CD4-positive, alpha-beta T cell treated with Interleukin-10 for 1 hour (primary cell): ENCODE results near the gene RNU11.
"Not testable (repeated sequence)": the region's sequence is repeated elsewhere in the genome, so short reads cannot be mapped to it uniquely, and the experiment has no call there.

Experiments
- DNase-seq: peaks from one replicate; pipeline ENCODE4 v3.0.0-alpha.2; 2020

Gene RNU11

GRCh38 chr1:28666806-28667205 is 18.4 kb downstream of the RNU11 start:
- no peak for DNase-seq

- DNase-seq, result peak; percentile 88
These were observed 20.0 kb downstream of the RNU11 start, which contains the start of gene GMEB1 for GRCh38 chr1:28668191-28668955. Gene GMEB1, plus strand, starts transcription at chr1:28668784. Its CDS starts 14,829 bp downstream, at chr1:28683613.

GRCh38 chr1:28668956-28669723 is 20.7 kb downstream of the RNU11 start:
- peak; percentile 33 for DNase-seq

- DNase-seq, result no peak
These were observed 22.9 kb downstream of the RNU11 start for GRCh38 chr1:28671254-28671780.

GRCh38 chr1:28672971-28673370 is 24.6 kb downstream of the RNU11 start:
- not testable (repeated sequence) for DNase-seq

GRCh38 chr1:28675924-28676257 is 27.5 kb downstream of the RNU11 start:
- no peak for DNase-seq

GRCh38 chr1:28680151-28680550 is 31.8 kb downstream of the RNU11 start:
- DNase-seq, result no peak

- no peak for DNase-seq
These were observed 34.4 kb downstream of the RNU11 start for GRCh38 chr1:28682840-28683239.

- no peak for DNase-seq
These were observed 36.5 kb downstream of the RNU11 start for GRCh38 chr1:28684937-28685336.

- not testable (repeated sequence) for DNase-seq
These were observed 43.2 kb downstream of the RNU11 start for GRCh38 chr1:28691627-28692026.
